HepG2 (cell line): ENCODE results near the gene TCF3. TPM values are rescaled to one million over a fixed set of nuclear protein-coding genes. Genes with fewer than 3 reads are reported as not detected.

Experiments used
- ATF5 ChIP-seq: sonication (generic); formaldehyde crosslinking; IDR thresholded peaks from 2 replicates; pipeline ENCODE4 v1.4.0; 2020; ENCODE audit warnings: mild to moderate bottlenecking, low read depth, missing genetic modification reagents
- CHCHD3 ChIP-seq: sonication (generic); formaldehyde crosslinking; IDR thresholded peaks from 2 replicates; pipeline ENCODE4 v1.8.0; 2022; ENCODE audit warnings: mild to moderate bottlenecking, missing genetic modification reagents, moderate library complexity
- ETV5 ChIP-seq: IDR thresholded peaks from 2 replicates; pipeline ENCODE4 v1.6.1; 2018; ENCODE audit warnings: missing biosample characterization, missing genetic modification reagents, inconsistent platforms, borderline replicate concordance
- FOXO4 ChIP-seq: sonication (generic); formaldehyde crosslinking; conservative IDR thresholded peaks from 2 replicates; pipeline ENCODE4 v1.8.1; 2023; ENCODE audit warnings: missing genetic modification reagents
- HDAC1 ChIP-seq: sonication (generic); formaldehyde crosslinking; IDR thresholded peaks from 2 replicates; pipeline ENCODE4 v1.5.1; 2020; ENCODE audit warnings: mild to moderate bottlenecking, missing genetic modification reagents
- IRX3 ChIP-seq: sonication (generic); formaldehyde crosslinking; IDR thresholded peaks from 2 replicates; pipeline ENCODE4 v1.8.1; 2023; ENCODE audit warnings: mild to moderate bottlenecking, low read depth, missing genetic modification reagents, borderline replicate concordance
- MAF1 ChIP-seq: sonication (generic); formaldehyde crosslinking; IDR thresholded peaks from 2 replicates; pipeline ENCODE4 v1.5.0; 2020; ENCODE audit warnings: missing genetic modification reagents, borderline replicate concordance
- MAZ ChIP-seq, 2 experiments: sonication (generic) in 1 of 2; formaldehyde crosslinking in 1 of 2; IDR thresholded peaks; 2 replicates each; pipeline versions ENCODE4 v1.5.0 to v1.6.1; 2012 to 2020; ENCODE audit warnings: low read depth in 2 of 2, mild to moderate bottlenecking in 2 of 2, borderline replicate concordance in 1 of 2, improper control_type of control experiment in 1 of 2, low read length in 1 of 2, missing genetic modification reagents in 1 of 2, moderate library complexity in 1 of 2
- MTA1 ChIP-seq: sonication (generic); formaldehyde crosslinking; IDR thresholded peaks from 2 replicates; pipeline ENCODE4 v1.4.0; 2020; ENCODE audit warnings: missing genetic modification reagents, mild to moderate bottlenecking, borderline replicate concordance
- MXI1 ChIP-seq: IDR thresholded peaks from 3 replicates; pipeline ENCODE4 v1.6.1; 2012; ENCODE audit warnings: low read depth, low read length, inconsistent platforms, borderline replicate concordance
- MYC ChIP-seq: sonication (generic); formaldehyde crosslinking; IDR thresholded peaks from 2 replicates; pipeline ENCODE4 v1.9.0; 2021; ENCODE audit warnings: missing genetic modification reagents, borderline replicate concordance
- PLRG1 ChIP-seq: fragments of 450-650 bp; conservative IDR thresholded peaks from 2 replicates; pipeline ENCODE4 v1.6.1; 2016
- RBFOX2 ChIP-seq: fragments of 200-400 bp; formaldehyde crosslinking; IDR thresholded peaks from 2 replicates; pipeline ENCODE4 v1.6.1; 2017; ENCODE audit warnings: low read depth, mild to moderate bottlenecking, low read length
- SP5 ChIP-seq: IDR thresholded peaks from 2 replicates; pipeline ENCODE4 v1.6.1; 2016; ENCODE audit warnings: low read depth, borderline replicate concordance
- TEAD3 ChIP-seq: optimal IDR thresholded peaks from 2 replicates; pipeline ENCODE3; 2016; ENCODE audit warnings: borderline replicate concordance
- U2AF2 ChIP-seq: fragments of 200-400 bp; formaldehyde crosslinking; IDR thresholded peaks from 2 replicates; pipeline ENCODE4 v1.6.1; 2017; ENCODE audit warnings: low read depth, mild to moderate bottlenecking, low read length
- ZBTB14 ChIP-seq: sonication (generic); formaldehyde crosslinking; IDR thresholded peaks from 2 replicates; pipeline ENCODE4 v1.4.0; 2020; ENCODE audit warnings: missing genetic modification reagents
- ZFP36L1 ChIP-seq: sonication (generic); formaldehyde crosslinking; IDR thresholded peaks from 2 replicates; pipeline ENCODE4 v1.8.0; 2022; ENCODE audit warnings: mild to moderate bottlenecking, missing genetic modification reagents, moderate library complexity
- ZNF337 ChIP-seq: sonication (generic); formaldehyde crosslinking; IDR thresholded peaks from 2 replicates; pipeline ENCODE4 v1.5.1; 2020; ENCODE audit warnings: missing genetic modification reagents, low read depth, mild to moderate bottlenecking, borderline replicate concordance
- ZNF350 ChIP-seq: sonication (generic); formaldehyde crosslinking; IDR thresholded peaks from 2 replicates; pipeline ENCODE4 v1.4.0; 2020; ENCODE audit warnings: mild to moderate bottlenecking, low read depth, missing genetic modification reagents, borderline replicate concordance
- ZNF556 ChIP-seq: sonication (generic); formaldehyde crosslinking; IDR thresholded peaks from 2 replicates; pipeline ENCODE4 v1.4.0; 2020; ENCODE audit warnings: mild to moderate bottlenecking, missing genetic modification reagents, borderline replicate concordance
- ZNF605 ChIP-seq: sonication (generic); formaldehyde crosslinking; IDR thresholded peaks from 2 replicates; pipeline ENCODE4 v1.8.0; 2022; ENCODE audit warnings: mild to moderate bottlenecking, missing genetic modification reagents
- ZNF619 ChIP-seq: sonication (generic); formaldehyde crosslinking; IDR thresholded peaks from 2 replicates; pipeline ENCODE4 v1.4.0; 2020; ENCODE audit warnings: mild to moderate bottlenecking, missing genetic modification reagents
- ZNF816 ChIP-seq: sonication (generic); formaldehyde crosslinking; IDR thresholded peaks from 2 replicates; pipeline ENCODE4 v1.8.0; 2022; ENCODE audit warnings: missing genetic modification reagents, mild to moderate bottlenecking, borderline replicate concordance
- polyA plus RNA-seq, 8 experiments: library from polyadenylated mRNA; depleted of rRNA in 3 of 8; stranded (reverse) in 7 of 8; unstranded in 1 of 8; fragments of >200 nt; fragmentation: Illumina TruSeq in 4 of 8; extraction: Trizol in 4 of 8; gene quantifications; 2 replicates each; pipeline versions ENCODE4 v1.2.1 to v1.2.3, GENCODE V29; 2011 to 2016; ENCODE audit warnings: low read depth in 4 of 8, missing spikeins in 1 of 8, mixed read lengths in 1 of 8; ENCODE audit not compliant: insufficient read depth in 1 of 8
- total RNA-seq, 5 experiments: library from RNA; depleted of rRNA; stranded (reverse); fragments of >200 nt; fragmentation: Illumina TruSeq; extraction: Trizol; gene quantifications; 2 replicates each; pipeline ENCODE4 v1.2.3, GENCODE V29; 2016; ENCODE audit warnings: low read depth in 1 of 5
- TF ChIP-seq, protein P1 (sequence below): sonication (generic); formaldehyde crosslinking; IDR thresholded peaks from 2 replicates; pipeline ENCODE4 v1.4.0; 2020; ENCODE audit warnings: missing genetic modification reagents

Gene TCF3
- total and polyA plus RNA-seq, 2 of the 13 experiments (the other 11 are each of a cell fraction or from before 2014, with no cell fraction given): 51.4 to 53.2 TPM

- no peak for TF ChIP-seq FOXO4 (CRISPR knock-in tag)
- TF ChIP-seq ZNF605: peak; percentile 56; the same call in 1 of the 2 replicates
- peak; percentile 77; the same call in 1 of the 2 replicates for TF ChIP-seq ZFP36L1
- TF ChIP-seq, protein P1, sequence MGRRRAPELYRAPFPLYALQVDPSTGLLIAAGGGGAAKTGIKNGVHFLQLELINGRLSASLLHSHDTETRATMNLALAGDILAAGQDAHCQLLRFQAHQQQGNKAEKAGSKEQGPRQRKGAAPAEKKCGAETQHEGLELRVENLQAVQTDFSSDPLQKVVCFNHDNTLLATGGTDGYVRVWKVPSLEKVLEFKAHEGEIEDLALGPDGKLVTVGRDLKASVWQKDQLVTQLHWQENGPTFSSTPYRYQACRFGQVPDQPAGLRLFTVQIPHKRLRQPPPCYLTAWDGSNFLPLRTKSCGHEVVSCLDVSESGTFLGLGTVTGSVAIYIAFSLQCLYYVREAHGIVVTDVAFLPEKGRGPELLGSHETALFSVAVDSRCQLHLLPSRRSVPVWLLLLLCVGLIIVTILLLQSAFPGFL (CRISPR knock-in tag): no peak
- TF ChIP-seq CHCHD3 (CRISPR knock-in tag): no peak
- no peak; the same call in 1 of the 2 replicates for TF ChIP-seq MAZ (IDR thresholded peaks at IDR 0.05; ENCODE audit: borderline replicate concordance, low read depth, low read length)
- TF ChIP-seq MAZ (CRISPR knock-in tag; IDR thresholded peaks at IDR 0.05; ENCODE audit: low read depth): peak; percentile 66
- peak; percentile 87 for TF ChIP-seq ZBTB14 (CRISPR knock-in tag)
- TF ChIP-seq TEAD3 (CRISPR knock-in tag): no peak
- peak; percentile 98 for TF ChIP-seq MYC (CRISPR knock-in tag)
- TF ChIP-seq RBFOX2: peak; percentile 97
- TF ChIP-seq SP5 (CRISPR knock-in tag): no peak
- no peak; the same call in 1 of the 2 replicates for TF ChIP-seq IRX3
- no peak for TF ChIP-seq MAF1 (CRISPR knock-in tag)
- 0 out of 2 replicates have a peak, but pooled peaks have one; percentile 38 for TF ChIP-seq ZNF619 (CRISPR knock-in tag)
- TF ChIP-seq MXI1: peak; percentile 96; the same call in 1 of the 3 replicates
- TF ChIP-seq ZNF556 (CRISPR knock-in tag): 0 out of 2 replicates have a peak, but pooled peaks have one; percentile 59
- no peak for TF ChIP-seq ETV5 (CRISPR knock-in tag)
- TF ChIP-seq ZNF337 (CRISPR knock-in tag): 0 out of 2 replicates have a peak, but pooled peaks have one; percentile 37
- TF ChIP-seq HDAC1 (CRISPR knock-in tag): peak; percentile 75; the same call in 1 of the 2 replicates
- no peak for TF ChIP-seq U2AF2
- 0 out of 2 replicates have a peak, but pooled peaks have one; percentile 49 for TF ChIP-seq ATF5 (CRISPR knock-in tag)
- TF ChIP-seq MTA1 (CRISPR knock-in tag): 0 out of 2 replicates have a peak, but pooled peaks have one; percentile 52
- no peak for TF ChIP-seq ZNF816
- no peak for TF ChIP-seq ZNF350
- no peak for TF ChIP-seq PLRG1
Measured at GRCh38 chr19:1592024-1592754, 60.2 kb downstream of the TCF3 start (continued).
